Posterior vena cava (tissue), 2 donors: ENCODE measurements around the gene HSD17B11. TPM values are rescaled to one million over a fixed set of nuclear protein-coding genes. Genes with fewer than 3 reads are reported as not detected.
"Not testable (repeated sequence)": the region's sequence is repeated elsewhere in the genome, so short reads cannot be mapped to it uniquely, and the experiment has no call there.

ENCODE experiments used
- DNase-seq: peaks from one replicate; pipeline ENCODE4 v3.0.0-alpha.2; 2020; ENCODE audit warnings: low spot score
- intact Hi-C, 2 donors: fragments of 100-400 bp; cut with DNase I; formaldehyde crosslinking; loops; one replicate each; pipeline versions ENCODE4 v1.14.1 to v1.14.2; 2022 to 2023
- microRNA-seq, 2 donors: library from miRNA; unstranded; fragments of <30 nt; microRNA quantifications; one replicate each; pipeline ENCODE4 v1.2.0, GENCODE V29; 2020 to 2021; ENCODE audit warnings: borderline microRNAs expressed in 2 of 2
- total RNA-seq, 2 donors: library from RNA; stranded (reverse); fragmentation: NEBNext Ultra II Directional; extraction: Animal tissue kit (Norgen Biotek cat#: 25700); gene quantifications; one replicate each; pipeline ENCODE4 v1.2.1, GENCODE V29; 2021
- donor health status: DM: yes; HTN: yes; CAD: no.
- donor health status: DM: yes; HTN: yes; CAD: no.

HSD17B11 gene
- total RNA-seq, 2 donors from 2014 or later = 31.1 to 36.1 TPM

DNA sequence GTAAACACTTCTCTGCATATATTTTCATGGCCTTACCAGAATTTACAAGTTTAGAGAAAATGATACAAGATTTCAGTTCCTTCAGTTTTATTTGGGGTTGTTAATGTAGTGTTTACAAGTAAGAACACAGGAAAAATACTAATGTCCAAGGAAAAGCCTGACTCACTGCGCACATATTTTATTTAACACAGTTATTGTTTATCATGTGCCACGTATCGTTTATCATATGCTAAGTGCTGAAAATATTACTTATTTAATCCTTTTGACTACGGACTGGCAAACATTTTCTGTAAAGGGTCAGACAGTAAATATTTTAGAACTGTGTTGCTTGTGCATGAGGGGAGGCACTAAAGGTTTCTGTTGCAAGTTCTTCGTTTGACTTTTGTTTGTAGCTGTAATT is 69.1 kb downstream of the HSD17B11 start:
- no peak for DNase-seq
- intact Hi-C loops = no loop called here

DNA sequence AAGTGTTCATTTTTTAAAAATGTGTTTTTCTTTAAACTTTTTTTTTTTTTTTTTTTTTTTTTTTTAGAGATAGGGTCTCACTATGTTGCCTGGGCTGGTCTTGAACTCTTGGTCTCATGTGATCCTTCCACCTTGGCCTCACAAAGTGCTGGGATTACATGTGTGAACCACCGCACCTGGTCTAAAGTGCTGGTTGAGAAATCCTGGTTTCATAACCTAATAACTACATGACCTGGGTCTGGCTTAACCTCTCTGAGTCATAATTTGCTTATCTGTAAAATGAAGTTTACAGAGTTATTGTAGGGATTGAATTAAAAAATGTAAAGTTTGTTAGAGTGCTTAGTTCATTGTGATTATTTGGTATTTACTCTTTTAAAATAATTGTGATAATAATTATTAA is 73.5 kb downstream of the HSD17B11 start:
- DNase-seq = no peak
- intact Hi-C loops = no loop called here

GRCh38 chr4:87316961-87317360 is 74.0 kb downstream of the HSD17B11 start:
- DNase-seq = no peak
- intact Hi-C loops = no loop called here

DNA sequence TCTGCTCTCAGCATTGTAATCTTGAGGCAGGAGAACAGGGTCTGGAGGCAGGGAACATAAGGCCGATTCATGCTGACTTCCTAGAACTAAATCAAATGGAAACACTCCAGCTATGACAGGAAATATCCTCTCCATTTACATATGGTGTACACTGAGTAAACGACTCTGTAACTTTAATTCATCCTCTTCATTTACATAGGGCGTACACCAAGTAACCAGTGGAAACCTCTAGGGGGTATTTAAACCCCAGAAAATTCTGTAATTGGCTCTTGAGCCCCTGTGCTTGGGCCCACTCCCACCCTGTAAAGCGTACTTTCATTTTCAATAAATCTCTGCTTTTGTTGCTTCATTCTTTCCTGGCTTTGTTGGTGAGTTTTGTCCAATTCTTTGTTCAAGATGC is 76.0 kb downstream of the HSD17B11 start:
- DNase-seq, intact Hi-C loops: not testable (repeated sequence)

GRCh38 chr4:87313756-87314155 is 77.2 kb downstream of the HSD17B11 start:
- DNase-seq = no peak
- intact Hi-C loops = no loop called here

- intact Hi-C loops = no loop called here
- DNase-seq = no peak
Measured at GRCh38 chr4:87311684-87312083, 79.3 kb downstream of the HSD17B11 start.

DNA sequence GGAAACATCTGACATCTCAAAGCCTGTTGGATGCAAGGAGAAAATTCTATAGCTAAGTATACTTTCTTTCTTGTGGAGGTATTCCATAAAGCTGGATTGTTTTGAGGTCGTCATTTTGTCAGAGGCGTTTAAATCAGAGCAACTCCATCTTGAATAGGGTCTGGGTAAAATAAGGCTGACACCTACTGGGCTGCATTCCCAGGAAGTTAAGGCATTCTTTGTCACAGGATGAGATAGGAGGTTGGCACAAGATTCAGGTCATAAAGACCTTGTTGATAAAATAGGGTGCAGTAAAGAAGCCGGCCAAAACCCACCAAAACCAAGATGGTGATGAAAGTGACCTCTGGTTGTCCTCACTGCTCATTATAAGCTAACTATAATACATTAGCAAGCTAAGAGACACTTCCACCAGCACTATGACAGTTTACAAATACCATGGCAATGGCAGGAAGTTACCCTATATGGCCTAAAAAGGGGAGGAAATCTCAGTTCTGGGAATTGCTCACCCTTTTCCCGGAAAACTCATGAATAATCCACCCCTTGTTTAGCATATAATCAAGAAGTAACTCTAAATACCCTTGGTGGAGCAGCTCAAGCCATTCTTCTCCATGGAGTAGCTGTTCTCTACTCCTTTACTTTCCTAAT is 80.2 kb downstream of the HSD17B11 start:
- intact Hi-C loops = no loop called here
- DNase-seq = no peak

DNA sequence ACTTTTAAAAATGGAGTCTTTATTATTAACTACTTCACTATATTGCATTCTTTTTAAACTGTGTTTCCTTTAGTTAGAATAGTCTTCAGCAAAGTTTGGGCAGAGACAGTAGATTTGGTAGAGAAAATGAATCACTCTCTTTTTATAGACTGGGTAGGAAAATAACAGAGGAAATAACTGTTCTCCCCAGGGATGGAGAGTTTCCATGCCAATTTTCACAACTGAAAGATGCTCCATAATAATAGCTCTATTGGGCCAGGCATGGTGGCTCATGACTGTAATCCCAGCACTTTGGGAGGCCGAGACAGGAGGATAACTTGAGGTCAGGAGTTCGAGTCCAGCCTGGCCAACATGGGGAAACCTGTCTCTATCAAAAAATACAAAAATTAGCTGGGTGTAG is 81.4 kb downstream of the HSD17B11 start:
- no peak for DNase-seq
- intact Hi-C loops = loop anchor here in 1 of 2 donors (10.0 kb wide), 1 partner anchor 1075 kb away; no protein-coding TSS in a partner anchor

DNA sequence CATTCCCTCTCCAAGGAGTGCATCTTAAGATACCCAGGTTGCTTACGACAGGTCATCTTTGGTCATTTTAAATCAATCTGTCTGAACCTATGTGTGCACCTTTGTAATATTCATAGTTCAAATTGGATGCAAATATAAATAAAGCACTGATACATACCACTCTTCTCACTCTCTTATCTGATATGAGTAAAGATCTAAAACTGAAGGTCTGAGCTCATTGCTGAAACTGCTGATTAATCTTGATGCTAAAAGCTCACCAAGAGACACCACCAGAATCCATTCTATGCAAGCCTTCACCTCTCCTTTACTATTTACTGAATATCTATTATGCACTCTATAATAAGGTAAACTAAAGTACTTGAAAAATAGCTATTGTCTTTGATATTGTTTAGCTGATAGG is 84.9 kb downstream of the HSD17B11 start:
- no peak for DNase-seq
- intact Hi-C loops = loop anchor here in 1 of 2 donors (10.0 kb wide), 1 partner anchor 1079 kb away; no protein-coding TSS in a partner anchor

DNA sequence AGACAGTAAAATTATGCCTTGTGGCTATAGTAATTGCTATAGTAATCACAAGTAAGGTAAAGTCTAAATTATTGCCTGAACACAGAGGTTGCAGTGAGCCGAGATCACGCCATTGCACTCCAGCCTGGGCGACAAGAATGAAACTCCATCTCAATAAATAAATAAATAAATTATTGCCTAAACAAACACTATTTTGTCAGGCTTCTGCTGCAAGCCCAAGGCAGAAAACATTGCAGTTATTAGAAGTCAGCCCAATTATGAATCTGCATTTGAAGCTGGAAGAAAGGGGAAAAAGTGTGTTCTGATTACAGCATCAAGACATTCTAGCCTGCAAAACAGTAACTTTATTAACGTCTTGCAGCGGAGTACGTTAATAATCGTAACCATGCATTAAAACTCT is 85.4 kb downstream of the HSD17B11 start:
- DNase-seq = no peak
- intact Hi-C loops = loop anchor here in 1 of 2 donors (10.0 kb wide), 1 partner anchor 1079 kb away; no protein-coding TSS in a partner anchor

GRCh38 chr4:87304745-87305432 is 86.1 kb downstream of the HSD17B11 start:
- intact Hi-C loops = loop anchor here in 1 of 2 donors (10.0 kb wide), 1 partner anchor 1080 kb away; no protein-coding TSS in a partner anchor
- no peak for DNase-seq

DNA sequence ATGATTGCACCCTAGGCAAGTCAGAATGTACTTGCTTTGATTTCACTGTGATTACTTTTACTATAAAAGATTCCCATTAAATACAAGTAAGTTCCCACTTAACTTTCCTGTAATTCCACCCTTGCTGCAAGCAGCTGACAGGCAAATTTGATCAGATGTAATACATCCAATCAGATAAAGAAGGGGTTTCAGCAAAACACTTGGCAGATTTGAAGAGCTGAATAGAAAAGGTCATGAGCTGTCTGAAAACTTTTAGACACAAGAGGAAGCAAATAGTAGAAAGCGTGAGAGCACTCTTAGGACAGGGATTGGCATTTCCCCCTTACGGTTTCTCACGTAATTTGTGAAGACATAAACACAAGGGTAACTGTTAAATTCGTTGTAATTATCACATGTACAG is 91.1 kb downstream of the HSD17B11 start:
- intact Hi-C loops = loop anchor here in 1 of 2 donors (10.0 kb wide), 1 partner anchor 1085 kb away; no protein-coding TSS in a partner anchor
- no peak for DNase-seq

GRCh38 chr4:87298362-87298761 is 92.6 kb downstream of the HSD17B11 start:
- intact Hi-C loops = no loop called here
- no peak for DNase-seq

GRCh38 chr4:87294911-87295310 is 96.1 kb downstream of the HSD17B11 start:
- DNase-seq, intact Hi-C loops: not testable (repeated sequence)

DNA sequence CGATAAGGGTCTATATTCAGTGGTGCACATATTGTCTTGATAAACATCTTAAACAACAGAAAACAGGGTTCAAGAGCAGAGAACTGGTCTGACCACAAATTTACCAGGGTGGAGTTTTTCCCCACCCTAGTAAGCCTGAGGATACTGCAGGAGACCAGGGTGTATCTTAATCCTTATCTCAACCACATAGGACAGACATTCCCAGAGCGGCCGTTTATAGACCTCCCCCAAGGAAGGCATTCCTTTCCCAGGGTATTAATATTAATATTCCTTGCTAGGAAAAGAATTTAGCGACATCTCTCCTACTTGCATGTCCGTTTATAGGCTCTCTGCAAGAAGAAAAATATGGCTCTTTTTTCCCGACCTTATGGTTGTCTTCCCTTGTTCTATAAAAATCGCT is 97.1 kb downstream of the HSD17B11 start:
- intact Hi-C loops = not testable (repeated sequence)

GRCh38 chr4:87286970-87287369 is 104.0 kb downstream of the HSD17B11 start:
- no peak for DNase-seq
- intact Hi-C loops = no loop called here

More for the DNA sequence above, 97.1 kb downstream of the HSD17B11 start:
- DNase-seq = not testable (repeated sequence)

Small RNAs within 50 kb of the gene (microRNA-seq; reads per million reads assigned to microRNA genes)
- gene MIR5705 = 0 reads per million in 2 donors

Other genes with a start within 250 kb of the HSD17B11 start
- 10 to 100 TPM; 11.3 to 15.5 TPM for gene KLHL8, start 170.6 kb downstream of the HSD17B11 start, total RNA-seq
- under 1 TPM; 0.24 to 0.32 TPM for gene HSD17B13, start 68.3 kb downstream of the HSD17B11 start, total RNA-seq
- gene NUDT9, start 31.4 kb upstream of the HSD17B11 start, total RNA-seq = 10 to 100 TPM; 18.9 to 21.8 TPM
- gene SPARCL1, start 138.2 kb upstream of the HSD17B11 start, total RNA-seq = 100 to 1,000 TPM; 836 to 868 TPM
- gene DSPP, start 217.3 kb upstream of the HSD17B11 start, total RNA-seq = not detected